T47D (cell line): ENCODE measurements around the gene CHST3.
"Not testable (repeated sequence)": the region's sequence is repeated elsewhere in the genome, so short reads cannot be mapped to it uniquely, and the experiment has no call there.

Source experiments
- DNase-seq, 2 experiments: peaks; one replicate each; pipeline versions ENCODE4 v3.0.0 to v3.0.0-alpha.2; 2011 to 2012; ENCODE audit warnings: low read depth in 1 of 2, low spot score in 1 of 2
- JUND ChIP-seq: IDR thresholded peaks from 2 replicates; pipeline ENCODE4 v1.6.1; 2012; ENCODE audit warnings: low read depth
- in situ Hi-C: cut with HindIII; loops from 2 replicates; pipeline ENCODE4 v1.10.0; 2016; ENCODE audit warnings: low sequenced_read_pairs, low pct_unique_long_range_greater_than_20kb

Gene CHST3

DNA sequence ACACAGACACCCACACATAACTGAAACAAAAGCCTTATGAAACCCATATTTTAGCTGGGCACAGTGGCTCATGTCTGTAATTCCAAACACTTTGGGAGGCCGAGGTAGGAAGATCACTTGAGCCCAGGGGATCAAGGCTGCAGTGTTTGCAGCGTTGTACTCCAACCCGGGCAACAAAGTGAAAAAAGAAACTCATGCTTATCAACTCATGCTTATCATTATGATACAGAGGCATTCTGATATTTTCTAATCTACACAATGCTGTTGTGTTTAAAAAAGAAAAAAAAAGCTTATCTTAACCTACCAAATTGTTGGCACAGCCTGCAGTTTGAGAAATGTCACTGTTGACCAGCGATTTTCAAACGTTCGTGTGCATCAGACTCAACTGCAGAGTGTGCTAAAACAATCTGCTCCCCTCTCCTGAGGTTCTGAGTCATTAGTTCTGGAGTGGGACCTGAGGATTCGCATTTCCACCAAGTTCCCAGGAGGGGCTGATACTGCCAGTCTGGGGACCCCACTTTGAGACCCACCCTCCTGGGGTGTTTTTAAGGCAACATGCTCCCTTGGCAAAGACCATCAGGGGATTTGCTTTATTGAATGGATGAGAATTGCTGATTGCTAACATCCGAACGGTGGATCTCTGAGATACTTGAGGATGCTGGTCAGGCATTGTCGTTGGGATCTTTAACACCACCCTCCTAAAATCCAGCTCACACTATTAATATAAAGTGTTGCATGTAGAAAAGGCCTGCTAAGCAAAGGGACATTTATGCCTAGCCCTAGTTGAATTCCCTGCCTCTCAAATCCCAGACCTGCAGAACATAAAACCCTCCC is 16.2 kb downstream of the CHST3 start:
- TF ChIP-seq JUND = no peak
- no peak for DNase-seq
- in situ Hi-C loops = no loop called here

DNA sequence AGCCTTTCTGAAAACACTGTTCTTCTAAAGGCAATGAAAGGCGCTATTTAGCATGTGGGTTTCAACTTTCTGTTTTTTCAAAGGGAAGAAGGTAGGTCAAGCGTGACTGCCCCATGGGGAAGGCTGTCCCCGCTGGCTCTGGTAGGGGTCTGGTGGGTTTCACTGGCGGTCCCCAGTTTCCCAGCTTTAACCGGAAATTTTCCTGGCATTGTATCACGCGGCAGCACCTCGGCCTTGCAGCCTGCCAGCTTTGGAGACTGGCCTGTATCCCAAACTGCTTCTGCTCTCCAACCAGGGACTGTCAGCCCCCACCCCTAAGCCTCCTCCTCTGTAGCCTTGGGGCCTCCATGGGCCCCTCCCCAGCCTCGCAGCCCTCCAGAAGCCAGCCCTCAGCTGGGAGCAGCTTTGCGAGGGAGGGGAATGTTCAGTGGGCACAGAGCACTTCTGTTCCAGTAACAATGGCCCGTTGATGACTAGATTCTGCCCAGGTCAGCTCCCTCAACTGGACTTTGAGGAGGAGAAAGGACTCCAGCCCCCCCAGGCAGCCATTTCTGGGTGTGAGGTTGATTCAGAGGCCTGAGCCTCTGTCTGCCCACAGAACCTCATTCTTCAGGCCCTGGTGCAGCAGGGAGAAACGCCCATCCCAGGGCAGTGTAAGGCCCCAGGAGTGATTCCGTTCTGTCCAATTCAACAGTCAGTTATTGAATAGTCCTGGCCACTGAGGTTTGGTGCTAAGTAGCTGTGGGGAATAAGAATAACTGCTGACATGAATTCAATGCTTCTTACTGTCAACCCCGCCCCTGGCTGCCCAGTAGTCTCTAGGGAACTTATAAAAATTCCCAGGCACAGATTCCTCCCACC is 17.1 kb downstream of the CHST3 start:
- DNase-seq = no peak
- no peak for TF ChIP-seq JUND
- in situ Hi-C loops = no loop called here

DNA sequence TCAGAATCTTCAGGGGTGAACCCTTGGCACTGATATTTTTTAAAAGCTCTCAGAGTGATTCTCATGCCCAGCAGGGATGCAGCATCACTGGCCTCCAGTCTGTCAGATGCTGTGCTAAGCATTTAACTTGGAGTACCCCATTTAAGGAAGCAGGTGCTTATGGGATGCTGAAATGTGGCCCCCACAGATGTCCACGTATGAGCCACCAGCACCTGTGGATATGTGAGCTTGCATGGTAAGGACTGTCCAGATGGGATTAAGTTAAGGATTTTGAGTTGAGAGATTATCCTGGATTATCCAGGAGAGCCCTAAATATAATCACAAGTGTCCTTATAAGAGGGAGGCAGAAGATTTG is 17.7 kb downstream of the CHST3 start:
- no peak for DNase-seq
- no peak for TF ChIP-seq JUND
- in situ Hi-C loops = no loop called here

DNA sequence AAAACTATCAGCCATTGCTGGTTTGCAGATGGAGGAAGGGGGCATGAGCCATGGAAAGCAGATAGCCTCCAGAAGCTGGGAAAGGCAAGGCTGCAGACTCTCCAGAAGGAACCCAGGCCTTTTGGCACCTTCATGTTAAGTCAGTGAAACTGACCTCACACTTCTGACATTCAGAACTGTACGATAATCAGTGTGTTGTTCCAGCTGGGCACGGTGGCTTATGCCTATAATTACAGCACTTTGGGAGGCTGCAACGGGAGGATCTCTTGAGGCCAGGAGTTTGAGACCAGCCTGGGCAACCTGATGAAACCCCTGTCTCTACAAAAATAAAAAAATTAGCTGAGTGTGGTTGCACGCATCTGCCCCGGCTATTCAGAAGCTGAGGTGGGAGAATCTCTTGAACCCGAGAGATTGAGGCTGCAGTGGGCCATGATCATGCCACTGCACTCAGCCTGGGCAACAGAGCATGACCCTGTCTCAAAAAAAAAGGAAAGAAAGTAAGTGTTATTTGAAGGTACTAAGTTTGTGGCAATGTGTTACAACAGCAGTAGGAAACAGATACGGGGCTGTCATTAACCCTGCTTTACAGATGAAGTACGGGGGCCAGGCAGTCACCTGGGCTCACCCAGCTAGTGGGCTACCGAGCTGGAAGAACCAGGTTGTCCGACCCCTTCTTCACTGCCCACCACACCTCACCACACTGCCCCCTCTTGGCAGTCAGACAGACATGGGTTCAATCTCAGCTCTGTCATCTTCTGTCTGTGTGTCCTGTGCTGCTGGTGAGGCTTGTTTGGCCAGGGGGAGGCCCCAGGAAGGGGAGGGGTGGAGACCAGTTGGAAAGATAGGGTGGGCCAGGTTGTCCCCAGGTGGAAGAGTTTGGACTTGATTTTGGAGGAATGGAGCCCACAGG is 18.3 kb downstream of the CHST3 start:
- in situ Hi-C loops = no loop called here
- no peak for DNase-seq
- no peak for TF ChIP-seq JUND

DNA sequence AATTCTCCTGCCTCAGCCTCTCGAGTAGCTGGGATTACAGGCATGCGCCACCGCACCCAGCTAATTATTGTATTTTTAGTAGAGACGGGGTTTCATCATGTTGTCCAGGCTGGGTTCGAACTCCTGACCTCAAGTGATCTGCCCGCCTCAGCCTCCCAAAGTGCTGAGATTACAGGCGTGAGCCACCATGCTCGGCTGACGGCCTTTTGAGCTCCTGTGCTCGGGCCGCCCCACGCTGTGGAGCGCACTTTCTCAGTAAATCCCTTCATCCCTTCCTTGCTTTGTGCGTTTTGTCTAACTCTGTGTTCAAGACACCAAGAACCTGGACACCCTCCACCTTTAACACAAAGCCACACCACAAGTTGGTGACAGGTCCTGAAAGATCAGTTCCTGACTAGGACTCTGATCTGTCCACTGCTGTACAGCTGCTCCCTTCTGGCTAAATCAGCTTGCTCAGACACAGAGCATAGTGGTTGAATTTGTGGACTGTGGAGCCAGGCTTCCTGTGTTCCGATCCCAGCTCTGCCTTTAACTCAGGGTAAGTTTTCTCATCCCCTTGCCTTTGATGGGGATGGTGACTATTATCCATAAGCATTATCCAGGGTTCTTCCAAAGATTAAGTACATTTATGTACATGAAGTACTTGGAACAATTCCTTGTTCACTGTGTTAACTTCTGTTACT is 20.1 kb downstream of the CHST3 start:
- TF ChIP-seq JUND = no peak
- DNase-seq = no peak
- in situ Hi-C loops = no loop called here

- DNase-seq = no peak
- no peak for TF ChIP-seq JUND
- in situ Hi-C loops = no loop called here
Observed at GRCh38 chr10:71984809-71985388, 20.7 kb downstream of the CHST3 start.

DNA sequence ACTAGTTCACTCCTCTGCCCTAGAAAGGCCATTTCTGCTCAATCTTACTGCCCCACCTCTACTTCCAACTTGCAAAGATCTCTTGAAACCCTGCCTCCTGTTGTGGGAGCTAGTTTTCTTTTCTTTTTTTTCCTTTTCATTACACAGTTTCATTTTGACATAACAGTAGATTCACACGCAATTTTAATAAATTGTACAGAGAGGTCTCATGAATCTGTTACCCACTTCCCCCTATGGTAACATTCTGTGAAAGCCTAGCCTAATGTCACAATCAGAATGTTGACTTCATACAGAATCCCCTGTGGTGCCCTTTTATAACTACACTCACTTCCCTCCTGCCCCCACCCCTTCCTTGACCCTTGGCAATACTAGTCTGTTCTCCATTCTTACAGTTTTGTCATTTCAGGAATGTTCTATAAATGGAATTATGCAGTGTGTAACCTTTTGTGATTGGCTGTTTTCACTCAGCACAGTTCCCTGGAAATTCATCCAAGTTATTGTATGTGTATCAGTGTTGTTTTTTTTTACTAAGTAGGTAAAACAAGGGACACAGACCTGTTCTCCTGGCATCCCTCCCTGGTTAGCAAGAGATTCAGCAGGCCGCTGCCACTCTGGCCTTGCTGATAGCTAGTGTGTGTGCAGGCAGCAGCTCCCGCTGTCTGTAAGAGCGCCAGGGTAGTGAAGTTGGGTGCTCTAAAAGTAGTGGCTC is 21.5 kb downstream of the CHST3 start:
- no peak for TF ChIP-seq JUND
- DNase-seq = no peak
- in situ Hi-C loops = no loop called here

GRCh38 chr10:71988895-71989294 is 24.7 kb downstream of the CHST3 start:
- in situ Hi-C loops, DNase-seq: not testable (repeated sequence)

GRCh38 chr10:71989661-71990454 is 25.7 kb downstream of the CHST3 start:
- DNase-seq = no peak
- in situ Hi-C loops = no loop called here
- no peak for TF ChIP-seq JUND

DNA sequence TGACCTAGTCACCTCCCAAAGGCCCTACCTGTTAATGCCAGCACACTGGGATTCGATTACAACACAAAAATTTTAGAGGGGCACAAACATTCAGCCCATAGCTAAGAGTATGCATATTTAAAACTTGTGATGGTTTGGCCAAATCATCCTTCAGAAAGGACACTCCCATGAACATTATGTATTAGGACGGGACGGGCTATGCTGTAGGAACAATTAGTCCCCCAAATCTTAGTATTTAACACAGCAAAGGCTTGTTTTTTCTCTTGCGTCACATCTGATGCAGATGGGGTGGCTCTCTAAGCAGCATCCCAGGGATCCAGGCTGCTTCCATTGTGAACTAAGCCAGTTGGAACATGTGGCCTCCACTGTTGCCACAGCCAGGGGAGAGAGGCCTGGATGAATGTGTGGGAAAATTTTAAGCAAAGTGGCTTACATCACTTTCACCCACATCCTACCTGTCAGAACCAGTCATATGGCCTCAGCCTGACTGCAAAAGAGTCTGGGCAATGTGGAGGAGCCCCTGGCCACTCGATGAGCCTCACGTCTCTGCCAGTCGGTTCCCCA is 26.6 kb downstream of the CHST3 start:
- no peak for DNase-seq
- no peak for TF ChIP-seq JUND
- in situ Hi-C loops = no loop called here

GRCh38 chr10:71995449-71995848 is 31.3 kb downstream of the CHST3 start:
- in situ Hi-C loops = no loop called here
- TF ChIP-seq JUND = no peak

More at GRCh38 chr10:71995449-71995848, 31.3 kb downstream of the CHST3 start:
- no peak for DNase-seq
